Left lung (tissue), 10 donors: ENCODE data around the gene KIF26A. TPM values are rescaled to one million over a fixed set of nuclear protein-coding genes. Genes with fewer than 3 reads are reported as not detected.

ENCODE experiments used
- ATAC-seq: fragments of 200-7000 bp; cut with Tn5 transposase; one replicate; pipeline ENCODE4 v1.9.1; 2020; ENCODE audit warnings: moderate library complexity
- DNase-seq, 4 donors: peaks; one replicate each; pipeline ENCODE4 v3.0.0-alpha.2; 2013 to 2020
- H3K27ac ChIP-seq, 2 donors: fragments of 200-600 bp; sonication (generic) in 1 of 2; one replicate each; pipeline versions ENCODE4 v1.5.0 to v1.8.0; 2020 to 2021
- H3K27me3 ChIP-seq, 2 donors: fragments of 200-600 bp; sonication (generic) in 1 of 2; one replicate each; pipeline versions ENCODE4 v1.5.0 to v1.8.0; 2020 to 2021
- H3K36me3 ChIP-seq, 2 donors: fragments of 200-600 bp; sonication (generic) in 1 of 2; one replicate each; pipeline versions ENCODE4 v1.5.0 to v1.8.0; 2020 to 2021
- H3K4me1 ChIP-seq, 2 donors: fragments of 200-600 bp; one replicate each; pipeline ENCODE4 v1.8.0; 2021
- H3K4me3 ChIP-seq, 2 donors: fragments of 200-600 bp; sonication (generic) in 1 of 2; one replicate each; pipeline versions ENCODE4 v1.5.0 to v1.8.0; 2020 to 2021; ENCODE audit warnings: mild to moderate bottlenecking in 1 of 2
- H3K9me3 ChIP-seq, 2 donors: fragments of 200-600 bp; sonication (generic) in 1 of 2; one replicate each; pipeline versions ENCODE4 v1.5.0 to v1.8.0; 2020 to 2021
- intact Hi-C, 2 donors: fragments of 100-400 bp; cut with DNase I; formaldehyde crosslinking; loops; one replicate each; pipeline versions ENCODE4 v1.11.2 to v1.14.2; 2022
- polyA plus RNA-seq, 6 donors: library from polyadenylated mRNA; unstranded; fragments of 120-200 nt; gene quantifications; one replicate each; pipeline ENCODE4 v1.2.1, GENCODE V29; 2013; ENCODE audit not compliant: insufficient read length in 6 of 6
- total RNA-seq, 2 donors: library from RNA; stranded (reverse); fragmentation: NEBNext Ultra II Directional; extraction: Animal tissue kit (Norgen Biotek cat#: 25700); gene quantifications; one replicate each; pipeline ENCODE4 v1.2.1, GENCODE V29; 2021
- TF ChIP-seq, protein P1 (sequence below), 2 donors: fragments of 200-600 bp; sonication (generic) in 1 of 2; IDR thresholded peaks; one replicate each; pipeline versions ENCODE4 v1.5.0 to v1.8.0; 2021; ENCODE audit warnings: antibody characterized with exemption in 2 of 2
- donor health status: DM: no; HTN: yes; CAD: no.
- donor health status: DM: no; HTN: no; CAD: no.

Gene KIF26A
- total and polyA plus RNA-seq, 8 donors, result 4.5 to 25.5 (median 14.4) TPM

DNA sequence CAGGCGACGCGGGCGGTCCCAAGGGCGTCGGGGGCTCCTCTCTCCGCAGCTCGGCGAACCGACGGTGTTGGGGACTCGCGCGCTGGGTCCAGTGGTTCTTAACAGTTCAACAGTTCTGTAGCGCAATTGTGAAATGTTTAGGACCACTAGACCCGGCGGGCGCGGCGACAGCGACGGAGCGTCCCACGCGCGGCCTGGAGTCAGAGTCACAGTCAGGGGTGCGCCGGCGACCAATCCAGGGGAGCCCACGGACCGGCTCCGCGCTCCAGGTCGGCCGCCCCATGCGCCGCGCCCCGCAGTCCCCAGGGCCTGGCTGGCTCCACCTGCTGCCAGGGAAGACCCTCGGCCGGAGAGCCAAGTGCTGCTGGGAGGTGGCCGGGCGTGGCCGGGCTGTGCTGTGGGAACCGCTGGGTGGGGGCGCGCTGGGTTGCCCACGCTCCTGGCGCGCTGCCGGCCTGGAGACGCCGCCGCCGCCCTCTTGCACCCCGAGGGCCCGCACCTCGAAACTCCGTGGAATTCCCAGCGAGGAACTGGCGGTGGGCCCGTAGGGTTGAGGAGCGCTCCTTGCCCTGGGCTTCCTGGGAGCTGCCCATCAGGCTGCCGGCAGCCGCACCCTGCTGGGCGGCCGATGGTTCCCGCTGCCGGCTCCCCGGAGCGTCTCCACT is 20.9 kb upstream of the KIF26A start:
- no peaks in the 10 kb centered on the region for H3K36me3 ChIP-seq

DNA sequence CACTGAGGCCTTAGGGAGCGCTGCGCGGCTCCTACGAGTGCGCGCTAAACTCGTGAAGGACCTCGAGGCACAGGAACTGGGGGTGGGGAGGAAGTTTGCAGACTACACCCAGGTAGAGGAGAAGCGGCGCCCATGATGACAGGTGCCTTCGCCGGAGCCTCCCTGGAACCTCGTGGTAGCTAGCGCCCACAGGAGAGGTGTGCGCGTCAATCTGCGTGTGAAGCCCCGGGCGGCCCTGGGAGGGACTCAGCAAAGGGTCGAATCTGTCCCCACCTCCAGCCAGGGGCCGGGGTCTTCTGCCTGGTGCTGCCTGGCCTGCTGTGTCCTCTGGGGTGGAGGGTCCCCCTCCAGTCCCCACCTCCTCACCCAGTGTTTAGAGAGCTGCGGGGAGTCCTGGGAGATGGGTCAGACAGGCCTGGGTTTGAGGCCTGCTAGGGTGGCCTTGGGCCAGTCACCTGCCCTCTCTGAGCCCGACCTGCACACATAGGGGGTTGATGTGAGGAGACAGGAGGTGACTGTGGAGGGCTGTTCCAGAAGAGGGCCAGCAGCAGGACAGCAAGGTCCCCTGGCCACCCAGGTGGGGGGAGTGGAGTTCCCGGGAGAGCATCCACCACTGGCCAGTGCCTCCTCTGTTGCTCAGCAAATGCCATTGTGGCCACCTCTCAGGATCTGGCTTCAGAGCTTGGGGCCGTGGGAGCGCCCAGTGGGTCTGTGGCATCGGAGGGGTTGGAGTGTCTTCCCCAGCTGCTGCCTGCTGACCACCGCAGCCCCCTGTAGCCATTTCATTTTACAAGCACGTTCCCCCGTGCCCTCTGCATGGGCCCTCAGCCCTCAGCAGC is 20.2 kb upstream of the KIF26A start:
- Histone ChIP-seq H3K36me3 (no peaks in the 10 kb centered on the region), H3K9me3 (no peaks in the 10 kb centered on the region), H3K27me3 (peaks cover 31 to 78% of the 10 kb centered on the region in 2 donors), H3K4me1 (peaks cover 0 to 17% of the 10 kb centered on the region in 2 donors), H3K4me3 (peak overlapping the region; percentile 10 to 42), H3K27ac (peak overlapping the region in 1 of 2 donors; percentile 73)
- no peak for ATAC-seq
- TF ChIP-seq, protein P1, sequence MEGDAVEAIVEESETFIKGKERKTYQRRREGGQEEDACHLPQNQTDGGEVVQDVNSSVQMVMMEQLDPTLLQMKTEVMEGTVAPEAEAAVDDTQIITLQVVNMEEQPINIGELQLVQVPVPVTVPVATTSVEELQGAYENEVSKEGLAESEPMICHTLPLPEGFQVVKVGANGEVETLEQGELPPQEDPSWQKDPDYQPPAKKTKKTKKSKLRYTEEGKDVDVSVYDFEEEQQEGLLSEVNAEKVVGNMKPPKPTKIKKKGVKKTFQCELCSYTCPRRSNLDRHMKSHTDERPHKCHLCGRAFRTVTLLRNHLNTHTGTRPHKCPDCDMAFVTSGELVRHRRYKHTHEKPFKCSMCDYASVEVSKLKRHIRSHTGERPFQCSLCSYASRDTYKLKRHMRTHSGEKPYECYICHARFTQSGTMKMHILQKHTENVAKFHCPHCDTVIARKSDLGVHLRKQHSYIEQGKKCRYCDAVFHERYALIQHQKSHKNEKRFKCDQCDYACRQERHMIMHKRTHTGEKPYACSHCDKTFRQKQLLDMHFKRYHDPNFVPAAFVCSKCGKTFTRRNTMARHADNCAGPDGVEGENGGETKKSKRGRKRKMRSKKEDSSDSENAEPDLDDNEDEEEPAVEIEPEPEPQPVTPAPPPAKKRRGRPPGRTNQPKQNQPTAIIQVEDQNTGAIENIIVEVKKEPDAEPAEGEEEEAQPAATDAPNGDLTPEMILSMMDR (IDR thresholded peaks at IDR 0.05), result no peak
- peak in 1 of 4 donors; percentile 80 for DNase-seq
- intact Hi-C loops, result no loop called here

More for the DNA sequence above, 20.9 kb upstream of the KIF26A start:
- Histone ChIP-seq H3K27me3 (peaks cover 31 to 84% of the 10 kb centered on the region in 2 donors), H3K4me1 (peaks cover 0 to 17% of the 10 kb centered on the region in 2 donors), H3K27ac (peak overlapping the region; percentile 23 to 73), H3K9me3 (no peaks in the 10 kb centered on the region), H3K4me3 (peak overlapping the region; percentile 10 to 42)
- TF ChIP-seq, protein P1 (IDR thresholded peaks at IDR 0.05), result no peak
- intact Hi-C loops, result no loop called here
- DNase-seq, result peak in 1 of 4 donors; percentile 77
- ATAC-seq, result peak; percentile 36

DNA sequence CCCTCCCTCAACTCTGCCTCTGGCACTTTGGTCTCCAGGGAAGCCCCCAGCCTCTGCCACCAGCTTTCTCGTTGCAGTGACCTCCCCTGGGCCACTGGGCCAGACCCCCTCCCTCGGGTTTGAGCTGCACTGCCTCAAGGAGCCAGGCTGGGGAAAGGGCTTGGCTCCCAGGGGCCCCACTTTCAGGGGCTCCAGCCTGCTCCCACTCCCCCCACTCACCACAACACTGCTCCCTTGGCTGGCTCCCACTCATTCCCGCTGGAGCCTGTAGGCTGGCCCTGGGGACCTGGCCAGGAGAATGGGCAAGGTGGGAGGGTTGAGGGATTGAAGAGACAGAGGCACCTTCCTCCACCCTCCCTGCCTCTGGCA is 19.3 kb upstream of the KIF26A start:
- Histone ChIP-seq H3K27ac (no peak overlapping the region), H3K4me3 (no peak overlapping the region), H3K27me3 (peaks cover 31 to 69% of the 10 kb centered on the region in 2 donors), H3K4me1 (peaks cover 0 to 17% of the 10 kb centered on the region in 2 donors), H3K36me3 (no peaks in the 10 kb centered on the region), H3K9me3 (peaks cover 0 to 7% of the 10 kb centered on the region in 2 donors)
- TF ChIP-seq, protein P1 (IDR thresholded peaks at IDR 0.05), result no peak
- no peak for ATAC-seq
- DNase-seq, result peak in 1 of 4 donors; percentile 49
- intact Hi-C loops, result no loop called here

DNA sequence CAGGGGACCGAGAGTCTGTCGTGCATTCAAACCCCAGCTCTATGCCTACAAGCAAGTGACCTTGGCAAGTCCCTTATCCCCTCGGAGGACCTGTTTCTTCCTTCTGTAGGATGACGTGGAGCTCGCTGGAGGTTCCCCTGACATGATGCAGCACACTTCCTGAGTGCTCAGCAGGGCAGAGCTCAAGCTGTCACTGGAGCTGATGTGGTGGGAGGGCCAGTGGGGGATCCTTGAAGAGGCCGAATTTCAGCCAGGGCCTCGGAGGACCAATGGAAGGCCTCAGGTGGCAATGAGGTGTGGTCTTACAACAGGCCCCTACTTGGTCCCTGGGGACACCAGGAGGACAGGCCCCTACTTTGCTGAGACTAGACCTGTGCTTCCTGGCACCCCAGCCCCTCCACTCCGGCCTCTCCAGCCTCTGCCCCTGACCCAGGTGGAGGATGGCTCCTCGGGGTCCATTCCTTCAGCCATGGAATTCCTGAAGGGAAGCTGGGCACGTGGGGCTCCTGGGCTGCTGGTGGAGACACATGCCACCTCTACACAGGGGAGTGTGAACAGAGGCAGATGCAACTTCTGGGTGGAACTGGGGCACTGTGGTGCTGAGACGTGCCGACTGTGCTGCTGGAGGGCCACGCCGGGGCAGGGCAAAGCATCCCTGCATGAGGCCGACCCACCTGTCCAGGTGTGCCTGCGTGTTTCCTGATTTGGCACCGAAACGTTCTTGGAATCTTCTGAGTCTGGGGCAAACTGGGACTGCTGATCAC is 18.7 kb upstream of the KIF26A start:
- Histone ChIP-seq H3K4me3 (no peak overlapping the region), H3K27ac (no peak overlapping the region), H3K9me3 (peaks cover 0 to 13% of the 10 kb centered on the region in 2 donors), H3K27me3 (peaks cover 31 to 63% of the 10 kb centered on the region in 2 donors), H3K36me3 (no peaks in the 10 kb centered on the region), H3K4me1 (peaks cover 0 to 17% of the 10 kb centered on the region in 2 donors)
- TF ChIP-seq, protein P1 (IDR thresholded peaks at IDR 0.05), result no peak
- no peak for ATAC-seq
- intact Hi-C loops, result no loop called here
- peak in 1 of 4 donors; percentile 56 for DNase-seq
